ENCODE results near the gene STX8. TPM values are rescaled to one million over a fixed set of nuclear protein-coding genes. Genes with fewer than 3 reads are reported as not detected.

The STX8 gene
- polyA plus RNA-seq, 1 of the 3 experiments (the other 2 are of a cell fraction), result 51.3 TPM

GRCh38 chr17:9488556-9488955 lies 87.1 kb downstream of the STX8 start:
- Histone ChIP-seq H2AFZ (ENCODE audit: low read depth) (no peak overlapping the region), H3K4me1 (ENCODE audit: control insufficient read depth in 1 of 2, insufficient read depth in 2 of 2, low read depth in 1 of 2, low read length in 1 of 2) (no peaks in the 10 kb centered on the region), H3K36me3 (replicated peaks in 1 of 2; ENCODE audit: control insufficient read depth in 1 of 2, insufficient read depth in 2 of 2, low read length in 1 of 2) (peaks cover 0 to 9% of the 10 kb centered on the region in 2 experiments), H3K9me2 (no peaks in the 10 kb centered on the region), H3K79me2 (ENCODE audit: insufficient read depth) (no peaks in the 10 kb centered on the region), H4K20me1 (ENCODE audit: insufficient read depth) (no peaks in the 10 kb centered on the region), H3F3A (replicated peaks; ENCODE audit: insufficient read depth) (peaks cover 5% of the 10 kb centered on the region), H3K9ac (no peak overlapping the region), H3K9me3 (no peaks in the 10 kb centered on the region), H3K4me3 (ENCODE audit: low read depth in 2 of 2, low read length in 1 of 2) (no peak overlapping the region), H3K27me3 (ENCODE audit: insufficient read depth) (no peaks in the 10 kb centered on the region), H3K4me2 (no peak overlapping the region), H3K27ac (ENCODE audit: low read depth in 2 of 2, low read length in 1 of 2) (no peak overlapping the region)
- CTCF ChIA-PET, result no interaction called here
- TF ChIP-seq RCOR1 (IDR thresholded peaks at IDR 0.05; ENCODE audit: low read length) (no peak), NFIC (IDR thresholded peaks at IDR 0.05; ENCODE audit: borderline replicate concordance) (no peak)
- 97% methylated on average over 4 of the region's 5 CpGs for WGBS (ENCODE audit: low lambda C conversion rate)
- POLR2A ChIA-PET, result no interaction called here
- no peak for DNase-seq

GRCh38 chr17:9487406-9487805 lies 88.2 kb downstream of the STX8 start:
- POLR2A ChIA-PET, result no interaction called here

More at GRCh38 chr17:9487406-9487805, 88.2 kb downstream of the STX8 start:
- Histone ChIP-seq H3K9me2 (no peaks in the 10 kb centered on the region), H3K4me2 (no peak overlapping the region), H3K9me3 (no peaks in the 10 kb centered on the region), H3F3A (replicated peaks; ENCODE audit: insufficient read depth) (peaks cover 5% of the 10 kb centered on the region), H3K4me1 (ENCODE audit: control insufficient read depth in 1 of 2, insufficient read depth in 2 of 2, low read depth in 1 of 2, low read length in 1 of 2) (no peaks in the 10 kb centered on the region), H3K4me3 (ENCODE audit: low read depth in 2 of 2, low read length in 1 of 2) (no peak overlapping the region), H3K79me2 (ENCODE audit: insufficient read depth) (no peaks in the 10 kb centered on the region), H3K36me3 (replicated peaks in 1 of 2; ENCODE audit: control insufficient read depth in 1 of 2, insufficient read depth in 2 of 2, low read length in 1 of 2) (peaks cover 0 to 9% of the 10 kb centered on the region in 2 experiments), H2AFZ (ENCODE audit: low read depth) (no peak overlapping the region), H3K27me3 (ENCODE audit: insufficient read depth) (no peaks in the 10 kb centered on the region), H3K9ac (no peak overlapping the region), H3K27ac (ENCODE audit: low read depth in 2 of 2, low read length in 1 of 2) (no peak overlapping the region), H4K20me1 (ENCODE audit: insufficient read depth) (no peaks in the 10 kb centered on the region)
- WGBS (ENCODE audit: low lambda C conversion rate), result 95% methylated on average over 7 of the region's 7 CpGs
- CTCF ChIA-PET, result no interaction called here
- TF ChIP-seq RAD21 (IDR thresholded peaks at IDR 0.05; ENCODE audit: low read length) (no peak), RXRA (IDR thresholded peaks at IDR 0.05; ENCODE audit: borderline replicate concordance, low read depth) (no peak), NFIC (IDR thresholded peaks at IDR 0.05; ENCODE audit: borderline replicate concordance) (no peak), RFX5 (IDR thresholded peaks at IDR 0.05; ENCODE audit: low read length) (no peak), CHD2 (IDR thresholded peaks at IDR 0.05; ENCODE audit: low read length, partially characterized antibody) (no peak), IRF3 (IDR thresholded peaks at IDR 0.05; ENCODE audit: low read depth, low read length) (no peak), FOXJ3 (CRISPR knock-in tag; IDR thresholded peaks at IDR 0.05) (no peak), YY1 (IDR thresholded peaks at IDR 0.05; ENCODE audit: low read depth) (no peak), MEF2A (IDR thresholded peaks at IDR 0.05; ENCODE audit: borderline replicate concordance, low read depth) (no peak), FOXM1 (IDR thresholded peaks at IDR 0.05; ENCODE audit: low read depth) (no peak), GATA2 (CRISPR knock-in tag; IDR thresholded peaks at IDR 0.05) (no peak), ZBTB33 (IDR thresholded peaks at IDR 0.05; ENCODE audit: borderline replicate concordance, low read depth) (no peak), EP300 (IDR thresholded peaks at IDR 0.05; ENCODE audit: borderline replicate concordance in 1 of 2, low read depth in 1 of 2, low read length in 1 of 2) (no peak), MXI1 (IDR thresholded peaks at IDR 0.05; ENCODE audit: low read depth, low read length) (no peak), POLR2AphosphoS5 (IDR thresholded peaks at IDR 0.05; ENCODE audit: low read depth, low read length) (no peak), FOSL2 (IDR thresholded peaks at IDR 0.05; ENCODE audit: borderline replicate concordance, low read depth) (no peak), TEAD4 (IDR thresholded peaks at IDR 0.05; ENCODE audit: borderline replicate concordance, insufficient read depth) (no peak), NRF1 (IDR thresholded peaks at IDR 0.05; ENCODE audit: low read depth, low read length) (no peak)
- no peak for DNase-seq

All from SK-N-SH (cell line).